C4-2B (cell line): Measurements from ENCODE around the gene TICRR.

Experiments used
- H3K27ac ChIP-seq: fragments of 450-650 bp; 2 replicates; pipeline ENCODE4 v1.5.1; 2017
- ZFX ChIP-seq: fragments of 450-650 bp; IDR thresholded peaks from 2 replicates; pipeline ENCODE4 v1.6.1; 2017
- TF ChIP-seq, protein P1 (sequence below): fragments of 450-650 bp; conservative IDR thresholded peaks from 2 replicates; pipeline ENCODE4 v1.5.1; 2017; ENCODE audit warnings: mild to moderate bottlenecking

The TICRR gene

GRCh38 chr15:89553632-89554031 lies 21.6 kb upstream of the TICRR start:
- no peak for TF ChIP-seq ZFX
- TF ChIP-seq, protein P1, sequence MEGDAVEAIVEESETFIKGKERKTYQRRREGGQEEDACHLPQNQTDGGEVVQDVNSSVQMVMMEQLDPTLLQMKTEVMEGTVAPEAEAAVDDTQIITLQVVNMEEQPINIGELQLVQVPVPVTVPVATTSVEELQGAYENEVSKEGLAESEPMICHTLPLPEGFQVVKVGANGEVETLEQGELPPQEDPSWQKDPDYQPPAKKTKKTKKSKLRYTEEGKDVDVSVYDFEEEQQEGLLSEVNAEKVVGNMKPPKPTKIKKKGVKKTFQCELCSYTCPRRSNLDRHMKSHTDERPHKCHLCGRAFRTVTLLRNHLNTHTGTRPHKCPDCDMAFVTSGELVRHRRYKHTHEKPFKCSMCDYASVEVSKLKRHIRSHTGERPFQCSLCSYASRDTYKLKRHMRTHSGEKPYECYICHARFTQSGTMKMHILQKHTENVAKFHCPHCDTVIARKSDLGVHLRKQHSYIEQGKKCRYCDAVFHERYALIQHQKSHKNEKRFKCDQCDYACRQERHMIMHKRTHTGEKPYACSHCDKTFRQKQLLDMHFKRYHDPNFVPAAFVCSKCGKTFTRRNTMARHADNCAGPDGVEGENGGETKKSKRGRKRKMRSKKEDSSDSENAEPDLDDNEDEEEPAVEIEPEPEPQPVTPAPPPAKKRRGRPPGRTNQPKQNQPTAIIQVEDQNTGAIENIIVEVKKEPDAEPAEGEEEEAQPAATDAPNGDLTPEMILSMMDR = no peak

DNA sequence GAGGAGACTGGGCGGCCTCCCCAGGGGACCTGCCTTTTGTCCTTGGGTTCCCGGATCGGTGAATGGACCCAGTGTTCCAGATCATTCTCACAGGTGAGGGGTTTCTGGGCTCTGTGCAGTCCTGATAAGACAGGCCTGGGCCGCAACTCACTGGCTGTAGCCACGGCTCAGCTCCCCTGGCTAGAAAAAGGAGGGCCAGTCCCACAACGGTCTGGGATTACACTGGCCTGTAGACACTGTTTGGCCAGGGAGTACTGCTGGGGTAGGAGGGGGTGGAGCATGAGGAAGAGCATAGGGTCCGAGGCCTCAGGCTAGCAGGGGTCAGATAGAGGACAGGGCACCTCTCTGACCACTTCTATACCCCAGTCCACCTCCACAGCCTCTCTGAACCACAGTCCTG lies 21.0 kb upstream of the TICRR start:
- no peak overlapping the region for H3K27ac ChIP-seq
- TF ChIP-seq, protein P1 = no peak
- no peak for TF ChIP-seq ZFX

More at GRCh38 chr15:89553632-89554031, 21.6 kb upstream of the TICRR start:
- H3K27ac ChIP-seq = no peak overlapping the region

DNA sequence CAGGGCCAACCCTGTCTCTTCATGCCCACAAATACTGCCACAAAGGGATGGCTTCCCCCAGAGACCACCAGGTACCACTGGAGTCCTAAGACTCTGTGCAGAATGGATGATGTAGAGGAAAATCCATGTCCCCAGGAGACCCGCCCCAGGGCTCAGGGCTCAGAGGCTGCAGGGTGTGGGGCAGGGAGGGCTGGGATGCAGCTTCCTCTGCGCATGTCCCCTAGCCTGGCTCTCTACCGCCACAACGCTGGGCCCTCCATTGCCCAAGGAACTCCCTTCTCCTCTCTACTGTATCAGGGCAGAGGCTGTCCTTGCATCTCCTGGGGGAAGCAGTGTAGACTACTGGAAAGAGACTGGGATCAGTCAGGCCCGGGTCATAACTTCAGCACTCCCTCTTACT lies 19.5 kb upstream of the TICRR start:
- TF ChIP-seq, protein P1 = no peak
- TF ChIP-seq ZFX = no peak
- H3K27ac ChIP-seq = no peak overlapping the region

- H3K27ac ChIP-seq = no peak overlapping the region
- TF ChIP-seq, protein P1 = peak; percentile 90
- no peak for TF ChIP-seq ZFX
Measured at GRCh38 chr15:89556413-89557262, 18.6 kb upstream of the TICRR start.

- TF ChIP-seq, protein P1 = no peak
- TF ChIP-seq ZFX = no peak
- H3K27ac ChIP-seq = no peak overlapping the region
Measured at GRCh38 chr15:89559769-89560264, 15.5 kb upstream of the TICRR start.

DNA sequence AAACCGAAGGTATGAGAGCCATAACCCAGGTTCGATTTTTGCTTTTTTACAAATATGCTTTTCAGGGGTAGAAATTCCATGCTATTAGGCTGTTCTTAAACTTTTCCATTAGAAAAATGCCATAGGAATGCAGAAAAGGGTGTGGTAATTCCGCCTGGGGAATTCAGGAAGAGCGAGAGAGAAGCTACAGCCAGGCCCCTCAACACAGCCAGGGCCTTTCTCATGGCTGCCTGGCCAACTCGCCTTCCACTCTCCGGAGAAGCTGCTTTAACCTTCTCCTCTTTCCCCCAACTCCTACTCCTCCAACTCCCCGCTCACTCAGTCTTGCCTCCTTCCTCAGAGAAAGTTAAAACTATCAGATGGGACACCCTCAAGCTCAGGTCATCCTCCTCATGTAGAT lies 9.1 kb upstream of the TICRR start:
- no peak overlapping the region for H3K27ac ChIP-seq
- TF ChIP-seq ZFX = no peak
- TF ChIP-seq, protein P1 = no peak

DNA sequence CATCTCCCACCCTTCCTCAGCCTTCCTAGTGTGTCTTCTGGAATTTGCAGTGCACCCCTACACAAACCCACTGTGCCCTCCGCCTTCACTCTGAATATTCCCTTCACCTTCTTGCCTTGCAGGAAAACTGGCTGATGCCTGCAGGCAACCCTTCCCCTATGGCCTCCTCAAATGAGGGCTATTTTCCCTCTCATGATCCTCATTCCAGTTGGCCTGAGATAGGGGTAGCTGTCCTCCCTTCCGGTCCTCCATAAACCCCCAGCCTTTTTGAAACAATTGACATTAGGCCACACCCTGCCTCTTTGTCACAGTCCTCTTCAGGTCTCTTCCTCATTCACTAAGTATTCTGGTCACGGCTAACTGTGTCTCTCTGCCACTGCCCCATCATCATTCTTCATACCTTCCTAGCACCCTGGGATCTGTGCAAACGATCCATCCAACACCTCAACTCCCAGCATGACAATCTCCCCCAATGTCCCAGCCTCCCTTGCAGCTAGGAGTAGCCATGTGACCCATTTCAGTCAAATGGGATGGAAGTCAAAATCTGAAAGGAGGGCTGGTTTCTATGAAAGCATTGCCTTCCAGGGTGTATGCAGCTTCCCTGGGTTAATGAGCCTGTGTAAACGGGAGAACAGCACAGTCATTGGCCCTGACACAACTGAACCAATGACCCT lies 8.5 kb upstream of the TICRR start:
- TF ChIP-seq ZFX = no peak
- TF ChIP-seq, protein P1 = no peak
- H3K27ac ChIP-seq = no peak overlapping the region
